ENCODE results near the gene LRRC27.

Gene LRRC27

DNA sequence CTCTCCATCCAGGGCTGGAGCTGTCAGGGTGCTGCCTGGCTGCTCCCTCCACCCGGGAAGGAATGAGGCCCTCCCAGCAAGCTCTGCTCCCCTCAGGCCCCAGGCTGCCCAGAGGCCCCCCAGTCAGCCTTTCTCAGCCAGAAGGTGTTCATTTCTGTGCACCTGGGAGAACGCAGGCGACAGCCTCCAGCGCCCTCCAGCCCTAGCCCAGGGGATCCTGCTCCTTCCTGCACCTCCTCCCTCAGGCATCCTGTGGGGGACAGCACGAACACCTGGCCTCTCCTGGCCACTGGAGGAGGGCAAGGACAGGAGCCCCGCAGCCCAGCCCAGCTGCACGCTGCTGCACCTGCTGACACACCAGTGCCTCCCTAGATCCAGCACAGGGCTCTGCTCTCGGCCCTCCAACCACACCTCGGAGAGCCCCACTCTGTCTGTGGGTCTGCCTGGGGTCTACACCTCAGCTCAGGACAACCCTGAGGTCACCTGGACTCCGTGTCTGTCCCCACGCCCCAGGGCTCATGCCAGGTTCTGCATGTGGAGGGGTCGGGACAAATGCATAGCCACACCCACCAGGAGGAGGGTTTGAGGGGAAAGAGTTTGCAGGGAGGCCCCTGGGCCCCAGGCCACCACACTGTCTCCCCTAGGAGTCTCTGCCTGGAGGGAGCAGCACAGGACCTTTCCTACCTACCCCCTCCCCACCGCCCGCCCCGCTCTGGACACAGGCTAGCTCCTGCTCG lies 57.6 kb downstream of the LRRC27 start:
- TF ChIP-seq, protein P1, sequence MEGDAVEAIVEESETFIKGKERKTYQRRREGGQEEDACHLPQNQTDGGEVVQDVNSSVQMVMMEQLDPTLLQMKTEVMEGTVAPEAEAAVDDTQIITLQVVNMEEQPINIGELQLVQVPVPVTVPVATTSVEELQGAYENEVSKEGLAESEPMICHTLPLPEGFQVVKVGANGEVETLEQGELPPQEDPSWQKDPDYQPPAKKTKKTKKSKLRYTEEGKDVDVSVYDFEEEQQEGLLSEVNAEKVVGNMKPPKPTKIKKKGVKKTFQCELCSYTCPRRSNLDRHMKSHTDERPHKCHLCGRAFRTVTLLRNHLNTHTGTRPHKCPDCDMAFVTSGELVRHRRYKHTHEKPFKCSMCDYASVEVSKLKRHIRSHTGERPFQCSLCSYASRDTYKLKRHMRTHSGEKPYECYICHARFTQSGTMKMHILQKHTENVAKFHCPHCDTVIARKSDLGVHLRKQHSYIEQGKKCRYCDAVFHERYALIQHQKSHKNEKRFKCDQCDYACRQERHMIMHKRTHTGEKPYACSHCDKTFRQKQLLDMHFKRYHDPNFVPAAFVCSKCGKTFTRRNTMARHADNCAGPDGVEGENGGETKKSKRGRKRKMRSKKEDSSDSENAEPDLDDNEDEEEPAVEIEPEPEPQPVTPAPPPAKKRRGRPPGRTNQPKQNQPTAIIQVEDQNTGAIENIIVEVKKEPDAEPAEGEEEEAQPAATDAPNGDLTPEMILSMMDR (IDR thresholded peaks at IDR 0.05), result no peak
- DNase-seq (ENCODE audit: low spot score), result no peak
- Histone ChIP-seq H3K27ac (no peak overlapping the region), H3K4me3 (no peak overlapping the region)

DNA sequence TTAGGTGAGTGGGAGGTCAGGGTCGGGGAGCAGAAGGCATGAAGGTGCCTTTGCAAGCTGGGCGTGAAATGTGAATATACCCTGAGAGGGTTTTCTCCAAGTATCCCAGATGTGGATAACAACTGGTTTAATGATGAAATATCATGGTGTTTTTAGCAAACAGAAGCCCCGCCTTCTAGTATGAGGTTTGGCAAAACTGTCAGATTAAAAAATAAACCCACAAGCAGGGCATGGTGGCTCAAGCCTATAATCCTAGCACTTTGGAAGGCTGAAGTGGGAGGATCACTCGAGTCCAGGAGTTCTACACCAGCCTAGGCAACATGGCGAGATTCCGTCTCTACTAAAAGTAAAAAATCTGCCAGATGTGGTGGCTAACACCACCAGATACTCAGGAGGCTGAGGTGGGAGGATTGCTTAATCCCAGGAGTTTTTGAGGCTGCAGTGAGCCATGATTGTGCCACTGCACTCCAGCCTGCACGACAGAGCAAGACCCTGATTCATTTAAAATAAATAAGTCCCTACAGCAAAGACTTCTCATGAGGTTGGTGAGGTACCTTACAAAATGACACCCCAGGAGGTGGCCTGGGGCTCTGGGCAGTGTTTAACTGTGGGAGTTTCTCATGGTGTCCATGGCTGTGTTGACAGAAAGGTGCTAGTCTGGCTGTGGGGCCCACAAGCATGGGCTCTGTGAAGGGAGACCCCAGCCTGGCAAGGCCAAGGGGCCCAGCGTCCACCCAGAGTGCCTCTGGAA lies 58.4 kb downstream of the LRRC27 start:
- TF ChIP-seq, protein P1 (IDR thresholded peaks at IDR 0.05), result no peak
- Histone ChIP-seq H3K4me3 (no peak overlapping the region), H3K27ac (no peak overlapping the region)
- DNase-seq (ENCODE audit: low spot score), result no peak

DNA sequence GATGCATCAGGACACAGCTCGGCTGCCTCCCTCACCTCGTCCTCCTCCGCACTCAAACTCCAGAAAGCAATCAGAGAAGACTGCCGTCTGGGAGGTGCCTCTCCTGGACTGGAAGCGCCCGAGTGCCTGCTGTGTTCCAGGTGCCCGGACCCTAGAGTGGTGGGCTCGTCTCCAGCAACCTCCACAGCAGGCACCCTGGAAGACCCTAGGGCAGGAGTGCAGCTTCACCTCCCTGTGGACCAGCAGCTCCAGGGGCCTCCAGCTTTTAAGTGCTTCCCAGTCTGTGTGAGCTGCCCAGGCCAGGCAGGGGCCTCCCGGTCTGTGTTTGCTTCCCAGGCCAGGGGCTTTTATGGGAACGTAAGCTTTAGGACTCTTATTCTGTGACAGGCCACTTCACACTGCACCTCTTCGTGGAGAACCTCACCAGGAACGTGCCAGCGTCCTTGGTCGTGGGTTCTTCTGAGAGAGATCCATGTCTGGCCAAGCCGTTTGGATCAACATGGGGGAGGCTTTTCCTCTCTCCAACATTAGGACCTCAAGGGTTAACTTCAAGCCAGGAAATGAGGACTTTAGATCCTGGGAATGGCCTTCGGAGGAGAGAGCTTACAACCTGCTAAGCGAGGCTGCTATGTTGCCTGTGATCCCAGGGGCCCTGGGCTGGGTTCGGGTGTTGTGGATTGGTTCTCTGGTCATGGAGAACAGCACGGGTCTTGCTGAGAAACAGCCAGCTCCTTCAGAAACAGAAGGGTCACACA lies 59.1 kb downstream of the LRRC27 start:
- Histone ChIP-seq H3K4me3 (no peak overlapping the region), H3K27ac (no peak overlapping the region)
- TF ChIP-seq, protein P1 (IDR thresholded peaks at IDR 0.05), result no peak
- DNase-seq (ENCODE audit: low spot score), result no peak

DNA sequence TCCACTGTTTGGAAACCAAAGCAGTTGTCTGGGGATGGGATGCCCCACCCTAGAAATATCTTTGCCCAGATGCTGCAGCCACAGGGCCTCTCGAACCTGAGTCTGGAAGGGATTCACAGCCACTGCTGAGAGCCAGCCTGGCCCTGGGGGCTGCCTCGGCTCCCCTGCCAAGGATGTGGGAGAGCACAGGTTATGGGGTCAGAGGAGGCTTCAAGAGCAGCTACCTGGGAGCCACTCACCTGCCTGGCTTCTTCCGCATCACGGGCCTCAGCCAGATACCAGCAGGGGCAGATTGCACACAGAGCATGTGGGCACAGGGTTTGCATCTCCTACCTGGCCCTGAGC lies 59.7 kb downstream of the LRRC27 start:
- DNase-seq (ENCODE audit: low spot score), result no peak
- H3K4me3 ChIP-seq, result no peak overlapping the region
- TF ChIP-seq, protein P1 (IDR thresholded peaks at IDR 0.05), result no peak
- no peak overlapping the region for H3K27ac ChIP-seq

DNA sequence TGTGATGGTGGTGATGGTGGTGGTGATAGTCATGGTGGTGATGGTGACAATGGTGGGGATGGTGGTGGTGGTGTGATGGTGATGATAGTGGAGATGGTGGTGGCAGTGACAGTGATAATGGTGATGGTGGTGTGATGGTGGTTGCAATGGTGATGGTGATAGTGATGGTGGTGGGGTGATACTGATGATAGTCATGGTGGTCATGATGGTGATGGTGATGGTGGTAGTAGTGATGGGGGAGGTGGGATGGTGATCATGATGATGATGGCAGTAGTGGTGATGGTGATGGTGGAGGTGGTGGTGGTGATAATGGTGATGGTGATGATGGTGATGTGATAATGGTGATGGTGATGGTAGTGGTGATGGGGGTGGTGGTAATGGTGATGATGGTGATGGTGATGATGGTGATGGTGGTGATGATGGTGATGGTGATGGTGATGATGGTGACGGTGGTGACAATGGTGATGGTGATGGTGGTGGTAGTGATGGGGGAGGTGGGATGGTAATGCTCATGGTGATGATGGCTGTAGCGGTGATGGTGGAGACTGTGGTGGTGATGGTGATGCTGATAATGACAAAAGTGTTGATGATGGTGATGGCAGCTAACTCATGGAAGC lies 60.3 kb downstream of the LRRC27 start:
- no peak for DNase-seq (ENCODE audit: low spot score)
- H3K4me3 ChIP-seq, result no peak overlapping the region
- H3K27ac ChIP-seq, result no peak overlapping the region
- TF ChIP-seq, protein P1 (IDR thresholded peaks at IDR 0.05), result no peak

DNA sequence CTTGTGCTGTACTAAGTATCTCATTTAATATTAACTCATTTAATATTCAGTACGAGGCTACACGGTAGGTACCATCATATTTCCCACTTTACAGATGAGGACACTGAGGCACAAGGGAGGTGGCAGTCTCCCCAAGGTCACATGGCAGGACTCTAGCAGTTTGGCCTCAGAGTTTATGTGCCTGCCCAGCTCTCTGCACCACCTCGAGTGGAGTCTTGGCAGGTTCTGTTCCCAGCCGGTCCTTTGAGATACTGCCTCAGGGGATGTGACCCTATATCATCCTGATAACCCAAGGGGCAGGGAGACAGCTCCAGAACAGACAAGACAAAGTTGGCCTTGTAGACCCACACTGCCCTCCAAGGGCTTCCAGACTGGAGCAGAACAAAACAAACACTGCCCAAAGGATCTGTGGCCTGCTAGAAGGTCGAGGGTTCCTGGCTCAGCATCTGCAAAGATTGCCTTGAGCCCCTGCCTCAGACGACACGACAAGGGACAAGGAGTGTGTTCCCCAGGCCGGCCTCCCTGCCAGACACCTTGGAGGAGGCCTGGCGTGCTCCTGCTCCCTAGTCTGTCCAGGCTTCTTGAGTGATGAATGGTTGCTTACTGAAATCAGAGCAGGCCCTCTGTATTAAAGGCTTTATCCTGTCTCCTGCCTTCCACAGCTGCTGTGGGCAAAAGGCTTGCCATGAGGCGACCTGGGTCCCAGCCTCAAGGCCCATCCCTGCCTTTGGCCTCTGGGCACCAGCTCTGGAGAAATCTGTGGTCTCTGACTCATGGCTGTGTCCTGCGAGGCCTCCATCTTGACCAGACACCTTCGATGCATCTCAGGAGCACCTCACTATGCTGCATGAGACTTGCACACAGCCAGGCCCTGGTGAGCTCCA lies 61.1 kb downstream of the LRRC27 start:
- TF ChIP-seq, protein P1 (IDR thresholded peaks at IDR 0.05), result no peak

More for the DNA sequence above, 61.1 kb downstream of the LRRC27 start:
- Histone ChIP-seq H3K27ac (no peak overlapping the region), H3K4me3 (no peak overlapping the region)
- DNase-seq (ENCODE audit: low spot score), result no peak

Data from coronary artery (tissue), 2 donors.